K562 (cell line): ENCODE data around the gene CADM2. TPM values are rescaled to one million over a fixed set of nuclear protein-coding genes. Genes with fewer than 3 reads are reported as not detected.

Experiments used
- ATAC-seq: fragments of 200-7000 bp; cut with Tn5 transposase; 3 replicates; pipeline ENCODE4 v1.9.1; 2020; ENCODE audit warnings: moderate library complexity
- BruUV-seq: library from RNA; stranded (reverse); fragments of 400-500 nt; replicated peaks from 2 replicates; lab custom pipeline; 2021; lab: Mats Ljungman, UMichigan
- CTCF ChIA-PET: fragments of 300-600 bp; formaldehyde crosslinking; extraction: SDS; loops from one replicate; lab custom pipeline; 2021; ENCODE audit warnings: low intra/inter-chr PET ratio; lab: Yijun Ruan, JAX
- POLR2A ChIA-PET: fragments of 300-600, 350-650 bp; sonication (Branson Sonifier 250); formaldehyde crosslinking; extraction: SDS; loops from one replicate; lab custom pipeline; 2021; ENCODE audit warnings: antibody characterized with exemption, inconsistent platforms; lab: Yijun Ruan, JAX
- DNase-seq, 4 experiments: peaks; one replicate each; pipeline versions ENCODE4 v3.0.0 to v3.0.0-alpha.2; 2011 to 2018; ENCODE audit warnings: low spot score in 3 of 4, mixed read lengths in 3 of 4; ENCODE audit errors: extremely low read depth in 1 of 4
- FAIRE-seq: peaks from 2 replicates; lab custom pipeline; 2011; peaks lifted over from hg19 to GRCh38; lab: Jason Lieb, UNC
- H2AFZ ChIP-seq: 2 replicates; pipeline ENCODE4 v1.6.0; 2011; ENCODE audit warnings: low read depth, low read length, control low read depth, inconsistent platforms
- H3K27ac ChIP-seq: fragments of 200-600 bp; 3 replicates; pipeline ENCODE4 v1.8.0; 2011; ENCODE audit warnings: low read depth, mild to moderate bottlenecking, control low read depth, inconsistent platforms, low read length, moderate library complexity, mixed read lengths; ENCODE audit errors: extremely low read depth
- H3K27me3 ChIP-seq, 2 experiments: fragments of 300-600 bp in 1 of 2; 2 replicates in 1 of 2; 3 replicates in 1 of 2; pipeline versions ENCODE4 v1.6.0 to v1.8.0; 2011; ENCODE audit warnings: inconsistent platforms in 2 of 2, low read length in 2 of 2, mild to moderate bottlenecking in 1 of 2, mixed read lengths in 1 of 2, moderate library complexity in 1 of 2; ENCODE audit not compliant: control insufficient read depth in 2 of 2, insufficient read depth in 2 of 2
- H3K36me3 ChIP-seq: fragments of 300-600 bp; 3 replicates; pipeline ENCODE4 v1.8.0; 2011; ENCODE audit warnings: mild to moderate bottlenecking, low read length, inconsistent platforms; ENCODE audit not compliant: control insufficient read depth, insufficient read depth
- H3K4me1 ChIP-seq, 2 experiments: fragments of 200-600 bp in 1 of 2; replicated peaks in 1 of 2; 2 replicates in 1 of 2; 3 replicates in 1 of 2; pipeline versions ENCODE4 v1.5.1 to v1.8.0; 2011; ENCODE audit warnings: inconsistent platforms in 2 of 2, low read length in 2 of 2, mild to moderate bottlenecking in 1 of 2, mixed read lengths in 1 of 2, moderate library complexity in 1 of 2; ENCODE audit not compliant: control insufficient read depth in 2 of 2, insufficient read depth in 2 of 2
- H3K4me2 ChIP-seq: 2 replicates; pipeline ENCODE4 v1.6.1; 2011; ENCODE audit warnings: low read length, control low read depth, inconsistent platforms, mixed read lengths; ENCODE audit not compliant: insufficient read depth
- H3K4me3 ChIP-seq: fragments of 200-600 bp; sonication (generic), shearing (Covaris generic); 2 replicates; pipeline ENCODE4 v1.5.1; 2016; ENCODE audit warnings: control low read depth, inconsistent platforms
- H3K79me2 ChIP-seq: fragments of 200-600 bp; 3 replicates; pipeline ENCODE4 v1.8.0; 2011; ENCODE audit warnings: low read length, inconsistent platforms; ENCODE audit not compliant: control insufficient read depth, insufficient read depth
- H3K9ac ChIP-seq, 2 experiments: 2 replicates each; pipeline versions ENCODE4 v1.6.0 to v1.6.1; 2011; ENCODE audit warnings: low read depth in 2 of 2, low read length in 2 of 2, control low read depth in 1 of 2, inconsistent platforms in 1 of 2, mild to moderate bottlenecking in 1 of 2, mixed read lengths in 1 of 2; ENCODE audit not compliant: insufficient read depth in 1 of 2
- H3K9me1 ChIP-seq: one replicate; pipeline ENCODE4 v1.6.0; 2011; ENCODE audit warnings: inconsistent platforms, mild to moderate bottlenecking, low read length, moderate library complexity; ENCODE audit not compliant: control insufficient read depth, insufficient read depth
- H3K9me3 ChIP-seq: replicated peaks from 2 replicates; pipeline ENCODE4 v1.5.1; 2011; ENCODE audit warnings: low read depth, low read length, inconsistent platforms; ENCODE audit not compliant: control insufficient read depth, insufficient read depth
- H4K20me1 ChIP-seq: replicated peaks from 2 replicates; pipeline ENCODE4 v1.6.1; 2011; ENCODE audit warnings: low read length, inconsistent platforms, mixed read lengths; ENCODE audit not compliant: control insufficient read depth, insufficient read depth
- BMI1 ChIP-seq: fragments of 150-350 bp; IDR thresholded peaks from 2 replicates; pipeline ENCODE4 v1.6.1; 2014; ENCODE audit warnings: low read length
- CHD4 ChIP-seq: fragments of 200-600 bp; sonication (generic); IDR thresholded peaks from 3 replicates; pipeline ENCODE4 v1.6.1; 2012; ENCODE audit warnings: low read depth, mild to moderate bottlenecking, mixed read lengths, low read length, inconsistent platforms; ENCODE audit not compliant: insufficient read depth, insufficient replicate concordance, poor library complexity, severe bottlenecking
- ETV5 ChIP-seq: sonication (generic); formaldehyde crosslinking; IDR thresholded peaks from 2 replicates; pipeline ENCODE4 v1.4.0; 2020; ENCODE audit warnings: low read depth, mild to moderate bottlenecking, missing genetic modification reagents
- EWSR1 ChIP-seq: fragments of 450-650 bp; IDR thresholded peaks from 2 replicates; pipeline ENCODE4 v1.6.1; 2018; ENCODE audit warnings: borderline replicate concordance, mild to moderate bottlenecking, low read depth, moderate library complexity; ENCODE audit not compliant: partially characterized antibody
- FOXA1 ChIP-seq: fragments of 450-650 bp; IDR thresholded peaks from 2 replicates; pipeline ENCODE4 v1.6.1; 2016; ENCODE audit warnings: mild to moderate bottlenecking, borderline replicate concordance
- GATA2 ChIP-seq: sonication (generic); formaldehyde crosslinking; IDR thresholded peaks from 2 replicates; pipeline ENCODE4 v1.4.0; 2020; ENCODE audit warnings: mild to moderate bottlenecking, missing genetic modification reagents
- ILF3 ChIP-seq: fragments of 450-650 bp; IDR thresholded peaks from 2 replicates; pipeline ENCODE4 v1.6.1; 2018; ENCODE audit warnings: antibody characterized with exemption, mild to moderate bottlenecking, moderate library complexity, borderline replicate concordance
- PTTG1 ChIP-seq: fragments of 450-650 bp; IDR thresholded peaks from 2 replicates; pipeline ENCODE4 v1.6.1; 2016; ENCODE audit warnings: low read depth, mild to moderate bottlenecking, missing genetic modification characterization, missing compliant biosample characterization
- SNAPC5 ChIP-seq: fragments of 250-450 bp; sonication (Bioruptor Pico); IDR thresholded peaks from 2 replicates; pipeline ENCODE4 v1.8.0; 2021; ENCODE audit warnings: moderate library complexity, mild to moderate bottlenecking, inconsistent platforms
- SUPT5H ChIP-seq: fragments of 450-650 bp; IDR thresholded peaks from 2 replicates; pipeline ENCODE4 v1.6.1; 2016
- TAF1 ChIP-seq: IDR thresholded peaks from 2 replicates; pipeline ENCODE4 v1.6.1; 2011; ENCODE audit warnings: mild to moderate bottlenecking, low read length, moderate library complexity; ENCODE audit not compliant: insufficient read depth, control insufficient read depth, severe bottlenecking; ENCODE audit errors: extremely low read depth
- ZBTB33 ChIP-seq: sonication (generic); formaldehyde crosslinking; IDR thresholded peaks from 2 replicates; pipeline ENCODE4 v1.8.1; 2023; ENCODE audit warnings: mild to moderate bottlenecking, missing genetic modification reagents
- ZHX1 ChIP-seq: fragments of 150-350 bp; conservative IDR thresholded peaks from 2 replicates; pipeline ENCODE4 v1.6.1; 2014; ENCODE audit warnings: low read length
- ZKSCAN3 ChIP-seq: fragments of 250-450 bp; sonication (Bioruptor Pico); IDR thresholded peaks from 2 replicates; pipeline ENCODE4 v1.4.0; 2020
- ZNF316 ChIP-seq: fragments of 450-650 bp; IDR thresholded peaks from 2 replicates; pipeline ENCODE4 v1.6.1; 2016
- ZNF584 ChIP-seq: fragments of 200-800 bp; sonication (Bioruptor generic); IDR thresholded peaks from 2 replicates; pipeline ENCODE4 v1.6.1; 2016; ENCODE audit warnings: low read depth, mild to moderate bottlenecking, missing genetic modification characterization, missing compliant biosample characterization
- WGBS: fragments of 100-300 bp; shearing (Covaris generic); methylation state at CpG from one replicate; pipeline ENCODE4 v1.1.6; 2016; ENCODE audit warnings: low coverage, mixed read lengths; ENCODE audit not compliant: insufficient coverage; ENCODE audit errors: missing lambda C conversion rate; 5-methylcytosine and 5-hydroxymethylcytosine counted together
- in situ Hi-C: fragments of 300-500 bp; cut with MboI; formaldehyde crosslinking; loops from 4 replicates; pipeline ENCODE4 v1.15.0; 2018; ENCODE audit warnings: inconsistent platforms, mixed read lengths
- intact Hi-C: fragments of 100-400 bp; cut with micrococcal nuclease; formaldehyde crosslinking; loops from 2 replicates; pipeline ENCODE4 v1.14.2; 2022
- polyA plus RNA-seq, 8 experiments: library from polyadenylated mRNA; depleted of rRNA in 4 of 8; stranded (reverse) in 5 of 8; unstranded in 3 of 8; fragments of >200 nt; fragmentation: Nextera tagmentation in 2 of 8; fragmentation: Illumina TruSeq in 1 of 8; extraction: Ambion mirVana in 2 of 8; extraction: Trizol in 1 of 8; gene quantifications; 2 replicates each; pipeline versions ENCODE4 v1.2.1 to v1.2.3, GENCODE V29; 2011 to 2014; ENCODE audit warnings: inconsistent platforms in 1 of 8, missing spikeins in 1 of 8
- total RNA-seq, 7 experiments: library from RNA; depleted of rRNA in 6 of 7; stranded (reverse); fragments of >200 nt in 6 of 7; fragmentation: Illumina TruSeq in 2 of 7; extraction: Trizol in 2 of 7; gene quantifications; 2 replicates each; pipeline versions ENCODE4 v1.2.1 to v1.2.3, GENCODE V29; 2011 to 2021; ENCODE audit warnings: low replicate concordance in 1 of 7
- TF ChIP-seq, protein P1 (sequence below): fragments of 250-450 bp; sonication (Bioruptor Pico); IDR thresholded peaks from 2 replicates; pipeline ENCODE4 v1.5.0; 2021

Gene CADM2
- total and polyA plus RNA-seq, 9 of the 15 experiments (the other 6 are each of a cell fraction or from before 2014, with no cell fraction given), result 0.11 to 3.2 (median 0.95) TPM

- DNase-seq (no peak), ATAC-seq (no peak), FAIRE-seq (no peak)
- BruUV-seq, result no TSS peak
- WGBS, result 0% methylated on average over 5 of the region's 5 CpGs
- in situ Hi-C loops, result no loop called here
- H3K79me2 ChIP-seq, result no peaks in the 10 kb centered on the region
- no peaks in the 10 kb centered on the region for H3K36me3 ChIP-seq
- H3K9me3 ChIP-seq, result no peaks in the 10 kb centered on the region
- no peak overlapping the region for H3K4me3 ChIP-seq
- no peaks in the 10 kb centered on the region for H4K20me1 ChIP-seq
- no peaks in the 10 kb centered on the region for H3K4me1 ChIP-seq
- no peak overlapping the region for H2AFZ ChIP-seq
- TF ChIP-seq ZBTB33 (CRISPR knock-in tag) (no peak), FOXA1 (no peak), ZNF584 (no peak), TAF1 (no peak), GATA2 (no peak), EWSR1 (no peak), SUPT5H (no peak), CHD4 (no peak), ILF3 (no peak), PTTG1 (no peak), ETV5 (CRISPR knock-in tag) (no peak), SNAPC5 (CRISPR knock-in tag) (no peak), ZHX1 (no peak), BMI1 (no peak), ZNF316 (no peak), ZKSCAN3 (no peak)
- TF ChIP-seq, protein P1, sequence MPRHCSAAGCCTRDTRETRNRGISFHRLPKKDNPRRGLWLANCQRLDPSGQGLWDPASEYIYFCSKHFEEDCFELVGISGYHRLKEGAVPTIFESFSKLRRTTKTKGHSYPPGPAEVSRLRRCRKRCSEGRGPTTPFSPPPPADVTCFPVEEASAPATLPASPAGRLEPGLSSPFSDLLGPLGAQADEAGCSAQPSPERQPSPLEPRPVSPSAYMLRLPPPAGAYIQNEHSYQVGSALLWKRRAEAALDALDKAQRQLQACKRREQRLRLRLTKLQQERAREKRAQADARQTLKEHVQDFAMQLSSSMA, result no peak
- TF ChIP-seq, all 486 proteins: peak for 0
- H3K27me3 ChIP-seq, result no peaks in the 10 kb centered on the region
- no peaks in the 10 kb centered on the region for H3K9me1 ChIP-seq
- H3K27ac ChIP-seq, result no peak overlapping the region
- intact Hi-C loops, result no loop called here
- no peak overlapping the region for H3K9ac ChIP-seq
- ChIA-PET POLR2A (no interaction called here), CTCF (no interaction called here)
- no peak overlapping the region for H3K4me2 ChIP-seq
These were observed 9.2 kb downstream of the CADM2 start for GRCh38 chr3:84967767-84968581.
